Measurements from ENCODE around the gene PXDC1. TPM values are rescaled to one million over a fixed set of nuclear protein-coding genes. Genes with fewer than 3 reads are reported as not detected.
A peak's percentile ranks its signal among the peaks of the same experiment; 100 is the strongest.

PXDC1 gene
- total and polyA plus RNA-seq, 12 donors = 3.7 to 46.7 (median 22.5) TPM

- Histone ChIP-seq H3K9me3 (replicated peaks in 1 of 3) (no peaks in the 10 kb centered on the region), H3K4me3 (peak overlapping the region in 1 of 4 donors; percentile 1), H3K4me1 (replicated peaks in 1 of 2) (peaks cover 19 to 38% of the 10 kb centered on the region in 2 donors), H3K36me3 (replicated peaks in 1 of 2) (no peaks in the 10 kb centered on the region), H3K27me3 (no peaks in the 10 kb centered on the region), H3K27ac (peak overlapping the region in 1 of 5 donors; percentile 96)
- peak; percentile 75 to 90 (median 86) for DNase-seq
- TF ChIP-seq POLR2A (IDR thresholded peaks at IDR 0.05) = no peak
- peak; percentile 47 to 77 (median 72) for TF ChIP-seq CTCF (IDR thresholded peaks at IDR 0.05)
- intact Hi-C loops (cut with DNase I) = loop anchor here (5.0 to 10.0 kb wide), 2 partner anchors 244 to 266 kb away; no protein-coding TSS in a partner anchor
- WGBS, 4 donors = 45 to 59% (median 46%) methylated on average over 12 of the region's 12 CpGs
These were observed 3.1 kb downstream of the PXDC1 start for GRCh38 chr6:3748208-3749066.

GRCh38 chr6:3747100-3747737 is 4.3 kb downstream of the PXDC1 start:
- TF ChIP-seq POLR2A (IDR thresholded peaks at IDR 0.05) (no peak), CTCF (IDR thresholded peaks at IDR 0.05) (no peak)
- DNase-seq = peak in 2 of 7 donors; percentile 7 to 11
- no peaks in the 10 kb centered on the region for H3K27me3 ChIP-seq
- H3K4me1 ChIP-seq (replicated peaks in 1 of 2) = peaks cover 15 to 46% of the 10 kb centered on the region in 2 donors
- 89 to 93% (median 90%) methylated on average over 10 to 12 of the region's 12 CpGs for WGBS, 4 donors
- peak overlapping the region in 1 of 5 donors; percentile 39 for H3K27ac ChIP-seq
- H3K4me3 ChIP-seq = no peak overlapping the region
- H3K36me3 ChIP-seq (replicated peaks in 1 of 2) = no peaks in the 10 kb centered on the region
- H3K9me3 ChIP-seq (replicated peaks in 1 of 3) = no peaks in the 10 kb centered on the region
- intact Hi-C loops (cut with DNase I) = loop anchor here (5.0 to 10.0 kb wide), 2 partner anchors 245 to 268 kb away; no protein-coding TSS in a partner anchor

- Histone ChIP-seq H3K9me3 (replicated peaks in 1 of 3) (no peaks in the 10 kb centered on the region), H3K27me3 (no peaks in the 10 kb centered on the region), H3K36me3 (replicated peaks in 1 of 2) (no peaks in the 10 kb centered on the region), H3K4me1 (replicated peaks in 1 of 2) (peaks cover 15 to 50% of the 10 kb centered on the region in 2 donors), H3K4me3 (no peak overlapping the region), H3K27ac (peak overlapping the region in 1 of 5 donors; percentile 39)
- 75 to 92% (median 88%) methylated on average over 4 to 8 of the region's 8 CpGs for WGBS, 4 donors
- intact Hi-C loops (cut with DNase I) = loop anchor here (5.0 to 10.0 kb wide), 2 partner anchors 246 to 268 kb away; no protein-coding TSS in a partner anchor
- TF ChIP-seq POLR2A (IDR thresholded peaks at IDR 0.05) (no peak), CTCF (IDR thresholded peaks at IDR 0.05) (no peak)
- DNase-seq = no peak
These were observed 4.8 kb downstream of the PXDC1 start for GRCh38 chr6:3746696-3747095.

GRCh38 chr6:3746119-3746691 is 5.3 kb downstream of the PXDC1 start:
- 76 to 86% (median 77%) methylated on average over 7 to 11 of the region's 11 CpGs for WGBS, 4 donors
- Histone ChIP-seq H3K9me3 (replicated peaks in 1 of 3) (no peaks in the 10 kb centered on the region), H3K4me1 (replicated peaks in 1 of 2) (peaks cover 15 to 48% of the 10 kb centered on the region in 2 donors), H3K36me3 (replicated peaks in 1 of 2) (no peaks in the 10 kb centered on the region), H3K27me3 (no peaks in the 10 kb centered on the region), H3K27ac (peak overlapping the region in 1 of 5 donors; percentile 39), H3K4me3 (no peak overlapping the region)
- no peak for TF ChIP-seq CTCF (IDR thresholded peaks at IDR 0.05)
- TF ChIP-seq POLR2A (IDR thresholded peaks at IDR 0.05) = no peak
- intact Hi-C loops (cut with DNase I) = loop anchor here (5.0 to 10.0 kb wide), 2 partner anchors 246 to 269 kb away; no protein-coding TSS in a partner anchor
- DNase-seq = no peak

All from adrenal gland (tissue), 12 donors.